GM18502 (cell line): ENCODE measurements around the gene HOXB8.

Experiments used
- ATAC-seq: cut with Tn5 transposase; IDR thresholded peaks from one replicate; pipeline ENCODE4 v1.9.1; 2021; ENCODE audit warnings: mild to moderate bottlenecking; ENCODE audit not compliant: unreplicated experiment, poor library complexity

HOXB8 gene

GRCh38 chr17:48615047-48615962 lies at the start of gene HOXB8:
TSS of gene HOXB8 (minus strand) at chr17:48615292. CDS start at chr17:48614704, 588 bp downstream.
- ATAC-seq, result no peak

- ATAC-seq, result no peak
These were observed 48.2 kb upstream of the HOXB8 start for GRCh38 chr17:48663134-48663924.

- ATAC-seq, result no peak
These were observed 40.8 kb upstream of the HOXB8 start for GRCh38 chr17:48655913-48656312.

GRCh38 chr17:48649741-48650140 lies 34.6 kb upstream of the HOXB8 start:
- no peak for ATAC-seq

- no peak for ATAC-seq
These were observed 32.8 kb upstream of the HOXB8 start for GRCh38 chr17:48647963-48648245.

GRCh38 chr17:48647103-48647962 lies 32.2 kb upstream of the HOXB8 start:
- no peak for ATAC-seq

GRCh38 chr17:48646183-48647102 lies 31.4 kb upstream of the HOXB8 start:
- no peak for ATAC-seq

GRCh38 chr17:48645639-48646182 lies 30.6 kb upstream of the HOXB8 start:
- ATAC-seq, result no peak

GRCh38 chr17:48644910-48645557 lies 29.9 kb upstream of the HOXB8 start:
- no peak for ATAC-seq

- no peak for ATAC-seq
These were observed 29.1 kb upstream of the HOXB8 start for GRCh38 chr17:48644159-48644558.

- no peak for ATAC-seq
These were observed 28.6 kb upstream of the HOXB8 start for GRCh38 chr17:48643697-48644012.

GRCh38 chr17:48642843-48643696 lies 28.0 kb upstream of the HOXB8 start:
- ATAC-seq, result no peak

- ATAC-seq, result no peak
These were observed 27.2 kb upstream of the HOXB8 start for GRCh38 chr17:48642059-48642842.

GRCh38 chr17:48641541-48642058 lies 26.5 kb upstream of the HOXB8 start:
- no peak for ATAC-seq

- no peak for ATAC-seq
These were observed 25.7 kb upstream of the HOXB8 start for GRCh38 chr17:48640858-48641180.

- ATAC-seq, result no peak
These were observed 25.1 kb upstream of the HOXB8 start for GRCh38 chr17:48639982-48640857.
